ENCODE measurements around the gene WNT3A. TPM values are rescaled to one million over a fixed set of nuclear protein-coding genes. Genes with fewer than 3 reads are reported as not detected.

WNT3A gene
- total and polyA plus RNA-seq, 2 of the 4 experiments (the other 2 are of a cell fraction), result not detected

DNA sequence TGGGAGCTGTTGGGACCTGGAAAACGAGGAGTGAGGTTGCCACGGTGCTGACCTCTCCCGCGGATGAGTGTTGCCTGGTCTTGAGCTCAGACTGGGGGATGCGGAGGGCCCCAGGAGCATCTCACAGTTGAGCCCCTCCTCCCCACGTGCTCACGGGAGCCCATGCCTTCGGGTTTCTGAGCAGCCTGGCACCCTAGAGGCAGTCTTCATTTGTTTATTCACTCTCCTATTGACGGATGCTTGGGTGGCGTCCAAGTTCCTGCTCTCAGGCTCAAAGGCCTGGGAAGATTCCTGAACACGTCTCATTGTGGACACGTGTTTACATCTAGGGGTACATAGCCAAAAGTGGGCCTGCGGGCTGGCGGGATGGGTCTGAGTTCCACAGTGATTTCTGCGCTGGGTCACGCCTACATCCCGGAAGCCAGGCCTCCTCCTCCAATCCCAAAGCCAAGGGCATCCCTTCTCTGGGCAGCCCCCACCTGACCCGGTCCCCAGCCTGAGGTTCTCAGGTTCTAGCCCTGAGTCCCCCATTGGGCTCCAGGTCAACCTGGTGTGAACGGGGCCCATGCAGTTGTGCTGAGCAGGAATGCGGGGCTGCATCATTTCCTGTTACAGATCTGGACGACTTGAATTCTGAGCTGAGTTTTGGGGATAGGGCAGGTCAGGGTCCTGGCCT, 14.7 kb downstream of the WNT3A start:
- POLR2A ChIA-PET (ENCODE audit: unreplicated experiment), result no interaction called here
- H4K8ac ChIP-seq (ENCODE audit: low read depth in 2 of 2, low read length in 2 of 2), result no peak overlapping the region
- no peaks in the 10 kb centered on the region for H4K20me1 ChIP-seq (ENCODE audit: insufficient read depth, low read length)
- no peak overlapping the region for H2BK5ac ChIP-seq (ENCODE audit: low read depth, low read length, poor library complexity, severe bottlenecking)
- H4K5ac ChIP-seq (ENCODE audit: low read depth, low read length), result no peak overlapping the region
- no peak overlapping the region for H3K4ac ChIP-seq (ENCODE audit: low read depth, low read length)
- H3K27ac ChIP-seq (ENCODE audit: insufficient read depth, low read length), result no peak overlapping the region
- peaks cover 4% of the 10 kb centered on the region; the same call in 1 of the 2 replicates for H3K27me3 ChIP-seq (ENCODE audit: control insufficient read depth, insufficient read depth, low read length)
- no peak overlapping the region for H3K4me2 ChIP-seq (ENCODE audit: low read depth, low read length)
- no peak overlapping the region for H2AK9ac ChIP-seq (replicated peaks; ENCODE audit: low read depth, low read length, poor library complexity)
- H3K79me1 ChIP-seq (ENCODE audit: low read depth in 1 of 2, low read length in 2 of 2), result no peaks in the 10 kb centered on the region
- no peak overlapping the region for H3K18ac ChIP-seq (ENCODE audit: low read depth, low read length)
- TF ChIP-seq BHLHE40 (IDR thresholded peaks at IDR 0.05; ENCODE audit: low read depth, low read length), result no peak
- TF ChIP-seq, protein P1, sequence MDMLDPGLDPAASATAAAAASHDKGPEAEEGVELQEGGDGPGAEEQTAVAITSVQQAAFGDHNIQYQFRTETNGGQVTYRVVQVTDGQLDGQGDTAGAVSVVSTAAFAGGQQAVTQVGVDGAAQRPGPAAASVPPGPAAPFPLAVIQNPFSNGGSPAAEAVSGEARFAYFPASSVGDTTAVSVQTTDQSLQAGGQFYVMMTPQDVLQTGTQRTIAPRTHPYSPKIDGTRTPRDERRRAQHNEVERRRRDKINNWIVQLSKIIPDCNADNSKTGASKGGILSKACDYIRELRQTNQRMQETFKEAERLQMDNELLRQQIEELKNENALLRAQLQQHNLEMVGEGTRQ (IDR thresholded peaks at IDR 0.05; ENCODE audit: low read depth, low read length), result no peak
- no peak for TF ChIP-seq CHD1 (IDR thresholded peaks at IDR 0.05; ENCODE audit: low read depth, low read length)
- TF ChIP-seq SMC3 (IDR thresholded peaks at IDR 0.05; ENCODE audit: low read depth, low read length), result no peak
- TF ChIP-seq CEBPB (IDR thresholded peaks at IDR 0.05; ENCODE audit: low read depth, low read length), result no peak
- TF ChIP-seq RFX5 (IDR thresholded peaks at IDR 0.05; ENCODE audit: low read depth, low read length), result no peak
- peak; percentile 11 for DNase-seq
- no peak overlapping the region for H2AFZ ChIP-seq (replicated peaks; ENCODE audit: low read length, poor library complexity)
- no peak overlapping the region for H2AK5ac ChIP-seq (ENCODE audit: low read depth, low read length)
- no peak for ATAC-seq (ENCODE audit: low read depth)
- in situ Hi-C loops (cut with MboI; ENCODE audit: low sequenced_read_pairs), result no loop called here
- no peak overlapping the region for H2BK120ac ChIP-seq (ENCODE audit: low read depth, low read length)
- H3K9me1 ChIP-seq (ENCODE audit: insufficient read depth, low read length), result no peaks in the 10 kb centered on the region
- intact Hi-C loops (cut with micrococcal nuclease), result no loop called here
- CTCF ChIA-PET, result no interaction called here
- dilution Hi-C loops (cut with HindIII; ENCODE audit: low sequenced_read_pairs, unreplicated experiment), result no loop called here
- no peaks in the 10 kb centered on the region for H3K9me3 ChIP-seq (ENCODE audit: control insufficient read depth, insufficient read depth, low read length)
- H2BK15ac ChIP-seq (ENCODE audit: low read depth, low read length), result no peak overlapping the region
- no peak overlapping the region for H3K4me3 ChIP-seq (ENCODE audit: insufficient read depth, low read depth, low read length)
- H3K9ac ChIP-seq (ENCODE audit: low read depth, low read length), result no peak overlapping the region
- H4K91ac ChIP-seq (ENCODE audit: insufficient read depth, low read depth, low read length), result no peak overlapping the region
- BruUV-seq (replicated peaks), result no TSS peak
- H2BK20ac ChIP-seq (ENCODE audit: low read depth, low read length), result no peak overlapping the region
- H3K36me3 ChIP-seq (ENCODE audit: control insufficient read depth, insufficient read depth, low read length), result no peaks in the 10 kb centered on the region
- 10% methylated on average over 4 of the region's 21 CpGs; no CpG with 5 or more reads in 1 of the 2 experiments for WGBS, 2 experiments (ENCODE audit: extremely low coverage in 2 of 2, insufficient read length in 1 of 2)
- no peak overlapping the region for H3K14ac ChIP-seq (replicated peaks; ENCODE audit: low read depth, low read length)
- no peak overlapping the region for H3K23ac ChIP-seq (ENCODE audit: low read depth, low read length)
- H3K56ac ChIP-seq (ENCODE audit: extremely low read depth, insufficient read depth, low read length), result no peak overlapping the region
- H3K4me1 ChIP-seq (ENCODE audit: control insufficient read depth, insufficient read depth, low read length), result no peaks in the 10 kb centered on the region; the same call in 1 of the 2 replicates
